ENCODE data around the gene ATXN7L3B.
A peak's percentile ranks its signal among the peaks of the same experiment; 100 is the strongest.
"Not testable (repeated sequence)": the region's sequence is repeated elsewhere in the genome, so short reads cannot be mapped to it uniquely, and the experiment has no call there.

ATXN7L3B gene, protein sequence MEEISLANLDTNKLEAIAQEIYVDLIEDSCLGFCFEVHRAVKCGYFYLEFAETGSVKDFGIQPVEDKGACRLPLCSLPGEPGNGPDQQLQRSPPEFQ

DNA sequence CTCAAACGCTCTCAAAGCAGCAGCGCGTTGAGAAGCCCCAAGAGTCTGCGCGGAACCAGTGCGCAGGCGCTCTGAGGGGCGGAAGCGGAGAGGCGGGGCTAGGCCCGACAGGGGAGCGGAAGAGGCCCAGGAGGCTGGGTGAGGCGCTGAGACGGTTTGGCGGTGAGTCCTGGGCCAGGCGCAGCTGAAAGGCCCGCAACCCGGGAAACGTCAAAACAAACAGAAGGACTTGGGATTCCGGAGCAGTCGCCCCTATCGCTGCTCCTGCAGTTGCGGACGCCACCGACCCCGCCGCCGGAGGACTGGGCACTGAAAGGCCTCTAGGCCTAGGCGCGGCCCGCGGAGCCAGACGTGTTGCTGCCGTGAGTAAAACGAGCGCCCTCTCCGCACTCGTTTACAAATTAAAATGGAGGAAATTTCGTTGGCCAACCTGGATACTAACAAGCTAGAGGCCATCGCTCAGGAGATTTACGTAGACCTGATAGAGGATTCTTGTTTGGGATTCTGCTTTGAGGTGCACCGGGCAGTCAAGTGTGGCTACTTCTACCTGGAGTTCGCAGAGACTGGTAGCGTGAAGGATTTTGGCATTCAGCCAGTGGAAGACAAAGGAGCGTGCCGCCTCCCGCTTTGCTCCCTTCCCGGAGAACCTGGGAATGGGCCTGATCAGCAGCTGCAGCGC is at the start of gene ATXN7L3B:
Gene ATXN7L3B, plus strand, starts transcription at position 129 of the 679 bp plus-strand sequence. Its CDS starts 278 bp downstream, at position 407.
- Mint-ChIP-seq H3K9me3 (no peaks in the 10 kb centered on the region), H3K4me3 (peak within 1 kb of the TSS; percentile 95), H3K27ac (peak within 1 kb of the TSS; percentile 99), H3K27me3 (no peaks in the 10 kb centered on the region), H3K4me1 (peaks cover 47% of the 10 kb centered on the region), H3K36me3 (peaks cover 23% of the 10 kb centered on the region)
- peak; percentile 99 for ATAC-seq

- Mint-ChIP-seq H3K27me3 (peaks cover 16% of the 10 kb centered on the region), H3K36me3 (no peaks in the 10 kb centered on the region), H3K4me1 (peaks cover 31% of the 10 kb centered on the region), H3K27ac (no peak overlapping the region), H3K4me3 (no peak overlapping the region), H3K9me3 (no peaks in the 10 kb centered on the region)
- no peak for ATAC-seq
Measured at GRCh38 chr12:74488134-74488533, 49.5 kb upstream of the ATXN7L3B start.

- no peak for ATAC-seq
- Mint-ChIP-seq H3K27me3 (peaks cover 5% of the 10 kb centered on the region), H3K4me1 (peaks cover 31% of the 10 kb centered on the region), H3K27ac (peak overlapping the region; percentile 18), H3K9me3 (no peaks in the 10 kb centered on the region), H3K36me3 (no peaks in the 10 kb centered on the region), H3K4me3 (no peak overlapping the region)
Measured at GRCh38 chr12:74489543-74489942, 48.1 kb upstream of the ATXN7L3B start.

- Mint-ChIP-seq H3K4me1 (peaks cover 31% of the 10 kb centered on the region), H3K4me3 (peak overlapping the region; percentile 50), H3K9me3 (no peaks in the 10 kb centered on the region), H3K36me3 (no peaks in the 10 kb centered on the region), H3K27me3 (no peaks in the 10 kb centered on the region), H3K27ac (peak overlapping the region; percentile 57)
- ATAC-seq = peak; percentile 70
Measured at GRCh38 chr12:74490390-74491064, 47.1 kb upstream of the ATXN7L3B start.

- Mint-ChIP-seq H3K9me3 (no peaks in the 10 kb centered on the region), H3K27ac (peak overlapping the region; percentile 57), H3K27me3 (no peaks in the 10 kb centered on the region), H3K4me3 (no peak overlapping the region), H3K36me3 (no peaks in the 10 kb centered on the region), H3K4me1 (peaks cover 31% of the 10 kb centered on the region)
- no peak for ATAC-seq
Measured at GRCh38 chr12:74491374-74491773, 46.3 kb upstream of the ATXN7L3B start.

- Mint-ChIP-seq H3K36me3 (no peaks in the 10 kb centered on the region), H3K4me1 (no peaks in the 10 kb centered on the region), H3K27me3 (no peaks in the 10 kb centered on the region), H3K27ac (no peak overlapping the region), H3K4me3 (no peak overlapping the region), H3K9me3 (no peaks in the 10 kb centered on the region)
- no peak for ATAC-seq
Measured at GRCh38 chr12:74499192-74499591, 38.4 kb upstream of the ATXN7L3B start.

- not testable (repeated sequence) for H3K9me3 Mint-ChIP-seq, H3K27ac Mint-ChIP-seq, ATAC-seq, H3K4me3 Mint-ChIP-seq, H3K36me3 Mint-ChIP-seq, H3K4me1 Mint-ChIP-seq, H3K27me3 Mint-ChIP-seq
Measured at GRCh38 chr12:74508873-74509657, 28.6 kb upstream of the ATXN7L3B start.

DNA sequence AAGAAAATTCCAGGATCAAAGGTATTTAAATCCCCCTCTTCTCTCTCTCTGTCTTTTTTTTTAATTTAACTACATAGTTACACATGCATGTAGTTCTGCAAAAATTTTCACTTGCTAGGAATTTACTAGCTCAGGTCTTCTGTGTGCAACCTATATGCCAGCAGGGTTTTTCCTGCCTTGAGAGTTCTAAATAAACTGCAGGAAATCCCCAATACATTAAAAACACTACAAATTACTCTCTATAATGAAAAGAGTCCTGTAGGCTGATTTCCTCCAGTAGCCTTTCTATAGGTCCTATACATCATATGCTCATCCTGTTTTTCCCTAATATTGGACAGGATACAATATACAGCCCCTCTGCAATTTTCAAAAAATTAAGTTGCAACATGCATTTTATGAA is 27.7 kb upstream of the ATXN7L3B start:
- ATAC-seq = no peak
- H3K27me3 Mint-ChIP-seq = no peaks in the 10 kb centered on the region
- no peak overlapping the region for H3K4me3 Mint-ChIP-seq
- no peaks in the 10 kb centered on the region for H3K9me3 Mint-ChIP-seq
- H3K4me1 Mint-ChIP-seq = no peaks in the 10 kb centered on the region
- H3K27ac Mint-ChIP-seq = no peak overlapping the region
- no peaks in the 10 kb centered on the region for H3K36me3 Mint-ChIP-seq

GRCh38 chr12:74514098-74514872 is 23.4 kb upstream of the ATXN7L3B start:
- no peaks in the 10 kb centered on the region for H3K4me1 Mint-ChIP-seq
- no peak overlapping the region for H3K4me3 Mint-ChIP-seq
- ATAC-seq = no peak
- H3K9me3 Mint-ChIP-seq = no peaks in the 10 kb centered on the region
- peaks cover 10% of the 10 kb centered on the region for H3K27me3 Mint-ChIP-seq
- no peak overlapping the region for H3K27ac Mint-ChIP-seq
- no peaks in the 10 kb centered on the region for H3K36me3 Mint-ChIP-seq

GRCh38 chr12:74515849-74516248 is 21.8 kb upstream of the ATXN7L3B start:
- Mint-ChIP-seq H3K9me3 (no peaks in the 10 kb centered on the region), H3K27me3 (peaks cover 18% of the 10 kb centered on the region), H3K4me1 (no peaks in the 10 kb centered on the region), H3K27ac (no peak overlapping the region), H3K4me3 (no peak overlapping the region), H3K36me3 (no peaks in the 10 kb centered on the region)
- no peak for ATAC-seq

DNA sequence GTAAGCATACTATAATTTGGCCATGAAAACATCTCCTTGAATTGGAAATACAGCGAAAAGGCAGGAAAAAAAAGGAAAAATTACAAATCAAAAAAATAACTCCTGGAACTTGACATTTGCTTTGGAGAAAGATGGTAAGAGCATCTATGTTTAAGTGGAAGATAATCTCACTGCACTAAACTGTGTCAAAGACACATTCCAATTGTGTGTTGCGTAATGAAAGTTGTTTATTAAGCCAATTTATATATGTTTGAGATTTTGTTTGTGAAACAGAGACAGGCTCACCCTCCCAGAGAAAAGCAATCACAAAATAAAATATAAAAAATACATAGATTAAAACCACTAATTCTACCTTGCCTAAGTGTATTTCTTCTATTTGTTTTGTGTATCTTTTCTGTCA is 11.1 kb upstream of the ATXN7L3B start:
- Mint-ChIP-seq H3K27ac (no peak overlapping the region), H3K4me3 (no peak overlapping the region), H3K27me3 (peaks cover 21% of the 10 kb centered on the region), H3K36me3 (no peaks in the 10 kb centered on the region), H3K9me3 (no peaks in the 10 kb centered on the region), H3K4me1 (no peaks in the 10 kb centered on the region)
- no peak for ATAC-seq

DNA sequence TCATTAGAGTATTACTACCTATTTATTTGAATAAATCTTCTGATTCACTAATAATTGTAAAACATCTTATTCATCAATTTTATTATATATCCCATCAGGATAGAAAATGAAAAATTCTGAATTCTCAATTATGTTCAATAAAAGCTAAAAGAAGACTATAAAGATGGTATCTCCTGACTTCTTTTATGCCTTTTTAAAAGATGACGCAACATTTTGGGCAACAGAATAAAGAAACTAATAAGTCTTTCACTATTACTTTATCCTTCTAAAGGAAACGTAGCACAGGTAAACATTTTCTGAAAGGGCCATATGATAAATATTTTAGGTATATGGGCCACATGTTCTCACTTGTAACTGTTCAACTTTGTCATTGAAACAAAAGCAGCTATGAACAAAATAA is 10.1 kb upstream of the ATXN7L3B start:
- Mint-ChIP-seq H3K9me3 (no peaks in the 10 kb centered on the region), H3K27ac (no peak overlapping the region), H3K4me3 (no peak overlapping the region), H3K4me1 (no peaks in the 10 kb centered on the region), H3K36me3 (no peaks in the 10 kb centered on the region), H3K27me3 (peaks cover 12% of the 10 kb centered on the region)
- ATAC-seq = no peak

GRCh38 chr12:74530676-74531075 is 7.0 kb upstream of the ATXN7L3B start:
- Mint-ChIP-seq H3K36me3 (no peaks in the 10 kb centered on the region), H3K27me3 (no peaks in the 10 kb centered on the region), H3K27ac (no peak overlapping the region), H3K9me3 (no peaks in the 10 kb centered on the region), H3K4me1 (no peaks in the 10 kb centered on the region), H3K4me3 (no peak overlapping the region)
- ATAC-seq = no peak

DNA sequence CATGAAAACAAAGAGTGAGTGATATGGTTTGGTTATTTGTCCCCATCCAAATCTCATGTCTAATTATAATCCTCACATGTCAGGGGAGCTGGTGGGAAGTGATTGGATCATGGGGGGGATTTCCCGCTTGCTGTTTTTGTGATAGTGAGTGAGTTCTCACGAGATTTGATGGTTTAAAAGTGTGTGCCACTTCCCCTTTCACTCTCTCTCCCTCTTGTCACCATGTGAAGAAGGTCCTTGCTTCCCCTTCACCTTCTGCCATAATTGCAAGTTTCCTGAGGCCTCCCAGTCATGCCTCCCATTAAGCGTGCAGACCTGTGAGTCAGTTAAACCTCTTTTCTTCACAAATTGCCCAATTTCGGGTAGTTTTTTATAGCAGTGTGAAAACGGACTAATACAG is 2.1 kb upstream of the ATXN7L3B start:
- H3K27me3 Mint-ChIP-seq = no peaks in the 10 kb centered on the region
- H3K4me1 Mint-ChIP-seq = peaks cover 27% of the 10 kb centered on the region

More for the DNA sequence above, 2.1 kb upstream of the ATXN7L3B start:
- H3K4me3 Mint-ChIP-seq = no peak overlapping the region
- H3K36me3 Mint-ChIP-seq = peaks cover 8% of the 10 kb centered on the region
- H3K27ac Mint-ChIP-seq = no peak overlapping the region
- no peaks in the 10 kb centered on the region for H3K9me3 Mint-ChIP-seq
- no peak for ATAC-seq

Data from stimulated activated memory B cell treated with anti-CD40 and anti-IgM and Interleukin-4, amounts not matched to agents 10 μg/mL and 1 μg/mL and 100 μg/mL, for 72 hours (primary cell).